Neural cell (in vitro differentiated cells): ENCODE data around the gene PRR14.

ENCODE experiments used
- CTCF ChIP-seq: fragments of 450-650 bp; IDR thresholded peaks from 2 replicates; pipeline ENCODE4 v1.5.1; 2014; ENCODE audit warnings: antibody characterized with exemption, mild to moderate bottlenecking, moderate library complexity; ENCODE audit not compliant: poor library complexity, severe bottlenecking
- EZH2 ChIP-seq: fragments of 200-600, 300-800 bp; shearing (Covaris generic), sonication (generic); IDR thresholded peaks from 2 replicates; pipeline ENCODE4 v1.6.1; 2014; ENCODE audit warnings: antibody characterized with exemption, low read length, borderline replicate concordance, mild to moderate bottlenecking; ENCODE audit not compliant: insufficient read depth, poor library complexity, severe bottlenecking
- POLR2AphosphoS5 ChIP-seq: IDR thresholded peaks from 2 replicates; pipeline ENCODE4 v1.6.1; 2012
- RAD21 ChIP-seq: fragments of 450-650 bp; conservative IDR thresholded peaks from 2 replicates; pipeline ENCODE4 v1.6.1; 2014; ENCODE audit warnings: antibody characterized with exemption, mild to moderate bottlenecking, moderate library complexity
- REST ChIP-seq: IDR thresholded peaks from 2 replicates; pipeline ENCODE4 v1.6.1; 2012; ENCODE audit warnings: borderline replicate concordance
- TAF1 ChIP-seq: IDR thresholded peaks from 2 replicates; pipeline ENCODE4 v1.6.1; 2012; ENCODE audit warnings: low read depth

DNA sequence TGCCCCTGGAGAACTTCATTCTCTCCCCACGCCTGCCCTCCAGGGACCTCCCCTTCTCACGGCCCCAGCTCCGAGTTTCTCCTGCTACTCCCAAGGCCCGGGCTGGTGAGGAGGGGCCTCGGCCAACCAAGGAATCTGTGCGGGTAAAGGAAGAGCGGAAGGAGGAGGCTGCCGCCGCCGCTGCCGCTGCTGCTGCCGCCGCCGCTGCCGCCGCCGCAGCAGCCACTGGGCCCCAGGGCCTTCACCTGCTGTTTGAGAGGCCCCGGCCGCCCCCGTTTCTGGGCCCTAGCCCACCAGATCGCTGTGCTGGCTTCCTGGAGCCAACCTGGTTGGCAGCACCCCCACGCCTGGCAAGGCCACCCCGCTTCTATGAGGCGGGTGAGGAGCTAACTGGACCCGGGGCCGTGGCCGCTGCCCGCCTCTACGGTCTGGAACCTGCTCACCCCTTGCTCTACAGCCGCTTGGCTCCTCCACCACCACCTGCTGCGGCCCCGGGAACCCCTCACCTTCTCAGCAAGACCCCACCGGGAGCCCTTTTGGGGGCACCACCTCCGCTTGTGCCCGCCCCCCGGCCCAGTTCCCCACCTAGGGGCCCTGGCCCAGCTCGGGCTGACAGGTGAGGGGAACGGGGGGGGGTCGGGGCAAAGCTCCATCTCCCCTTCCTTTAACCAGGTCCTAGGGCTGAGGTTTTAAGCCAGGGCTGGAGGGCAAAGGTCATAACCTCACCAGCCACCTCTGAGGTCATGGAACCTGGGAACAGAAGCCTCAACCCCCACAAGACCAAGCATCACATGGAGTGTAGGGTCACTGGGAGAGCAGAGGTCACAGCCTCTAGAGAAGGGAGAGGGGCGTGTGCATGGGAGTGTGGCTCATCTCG is 18.5 kb downstream of the PRR14 start:
- TF ChIP-seq CTCF (no peak), EZH2 (no peak), RAD21 (no peak), REST (no peak), POLR2AphosphoS5 (no peak), TAF1 (no peak)
